Gastrocnemius medialis (tissue), 4 donors: ENCODE data around the gene FAM199X. TPM values are rescaled to one million over a fixed set of nuclear protein-coding genes. Genes with fewer than 3 reads are reported as not detected.

Experiments
- total RNA-seq, 4 donors: library from RNA; depleted of rRNA; stranded (reverse); fragments of >200 nt; gene quantifications; one replicate each; pipeline versions ENCODE4 v1.1.0 to v1.2.3, GENCODE V29; 2016

FAM199X gene
- total RNA-seq, 4 donors from 2014 or later, result 13.4 to 23.4 (median 17.8) TPM

Other genes starting within 250 kb of the FAM199X start
- gene TMSB15B, start 203.8 kb upstream of the FAM199X start, total RNA-seq, result not detected
- gene H2BW1, start 152.7 kb upstream of the FAM199X start, total RNA-seq, result not detected
- not detected for gene H2BW2, start 126.5 kb upstream of the FAM199X start, total RNA-seq
- under 1 TPM in 2 of 4 donors, not detected in 2; 0.09 to 0.41 TPM for gene TMSB15C, start 90.2 kb upstream of the FAM199X start, total RNA-seq
- not detected for gene ZCCHC18, start 53.9 kb upstream of the FAM199X start, total RNA-seq
- 10 to 100 TPM in 1 of 4 donors, 1 to 10 TPM in 3; 5.2 to 10.0 (median 7.1) TPM for gene SLC25A53, start 9.4 kb upstream of the FAM199X start, total RNA-seq
- not detected for gene ESX1, start 88.5 kb downstream of the FAM199X start, total RNA-seq